OCI-LY1 (cell line): ENCODE results near the gene SNTG2.

Experiments
- H2AFZ ChIP-seq: fragments of 200-600 bp; sonication (generic), shearing (Covaris generic); 2 replicates; pipeline ENCODE4 v1.6.0; 2014; ENCODE audit warnings: antibody characterized with exemption, mild to moderate bottlenecking, low read length
- H3F3A ChIP-seq: fragments of 200-600 bp; sonication (generic), shearing (Covaris generic); 2 replicates; pipeline ENCODE4 v1.6.0; 2014; ENCODE audit warnings: mild to moderate bottlenecking, antibody characterized with exemption, low read length, moderate library complexity; ENCODE audit not compliant: insufficient read depth
- H3K27ac ChIP-seq: fragments of 200-600 bp; sonication (generic); 2 replicates; pipeline ENCODE4 v1.5.1; 2014; ENCODE audit warnings: low read length, mixed run types, mild to moderate bottlenecking, low read depth; ENCODE audit not compliant: poor library complexity, severe bottlenecking
- H3K27me3 ChIP-seq: fragments of 200-600 bp; sonication (generic); 2 replicates; pipeline ENCODE4 v1.6.0; 2014; ENCODE audit warnings: antibody characterized with exemption, mild to moderate bottlenecking, low read length, moderate library complexity; ENCODE audit not compliant: insufficient read depth
- H3K36me3 ChIP-seq: fragments of 200-600 bp; sonication (generic); 2 replicates; pipeline ENCODE4 v1.6.1; 2014; ENCODE audit warnings: mild to moderate bottlenecking, antibody characterized with exemption, low read length, moderate library complexity, mixed read lengths; ENCODE audit not compliant: insufficient read depth
- H3K4me1 ChIP-seq: fragments of 200-600 bp; sonication (generic); 2 replicates; pipeline ENCODE4 v1.5.1; 2014; ENCODE audit warnings: mild to moderate bottlenecking, low read length, moderate library complexity; ENCODE audit not compliant: insufficient read depth, severe bottlenecking
- H3K4me2 ChIP-seq: fragments of 200-600 bp; sonication (generic), shearing (Covaris generic); 2 replicates; pipeline ENCODE4 v1.6.1; 2014; ENCODE audit warnings: low read length
- H3K4me3 ChIP-seq: fragments of 200-600 bp; sonication (generic); 2 replicates; pipeline ENCODE4 v1.5.1; 2014; ENCODE audit warnings: low read length, low read depth, mild to moderate bottlenecking, mixed read lengths; ENCODE audit not compliant: poor library complexity, severe bottlenecking
- H3K79me2 ChIP-seq: fragments of 200-600 bp; shearing (Covaris generic); 2 replicates; pipeline ENCODE4 v1.6.1; 2016; ENCODE audit warnings: mixed run types, low read length, mixed read lengths; ENCODE audit not compliant: insufficient read depth
- H3K9ac ChIP-seq: fragments of 200-600 bp; sonication (generic), shearing (Covaris generic); 2 replicates; pipeline ENCODE4 v1.6.1; 2014; ENCODE audit warnings: mild to moderate bottlenecking, low read length, mixed read lengths
- H3K9me2 ChIP-seq: fragments of 200-600 bp; sonication (generic), shearing (Covaris generic); 2 replicates; pipeline ENCODE4 v1.6.1; 2014; ENCODE audit warnings: low read depth, mild to moderate bottlenecking, low read length, mixed read lengths
- H3K9me3 ChIP-seq: fragments of 200-600 bp; shearing (Covaris generic); 2 replicates; pipeline ENCODE4 v1.6.1; 2014; ENCODE audit warnings: low read length, mixed read lengths
- H4K20me1 ChIP-seq: fragments of 200-600 bp; sonication (generic), shearing (Covaris generic); 2 replicates; pipeline ENCODE4 v1.6.0; 2016; ENCODE audit warnings: mild to moderate bottlenecking, low read length; ENCODE audit not compliant: insufficient read depth
- CTCF ChIP-seq: fragments of 200-600 bp; sonication (generic), shearing (Covaris generic); IDR thresholded peaks from 2 replicates; pipeline ENCODE4 v1.5.1; 2017; ENCODE audit warnings: mild to moderate bottlenecking, antibody characterized with exemption, low read length, moderate library complexity, mixed read lengths
- EZH2 ChIP-seq: fragments of 200-600 bp; sonication (generic), shearing (Covaris generic); IDR thresholded peaks from 2 replicates; pipeline ENCODE4 v1.8.0; 2017; ENCODE audit warnings: borderline replicate concordance, mixed run types, mild to moderate bottlenecking, antibody characterized with exemption, low read length, moderate library complexity, mixed read lengths

SNTG2 gene

GRCh38 chr2:1173528-1173927, 222.9 kb downstream of the SNTG2 start:
- no peaks in the 10 kb centered on the region for H3K4me1 ChIP-seq
- TF ChIP-seq CTCF (no peak), EZH2 (no peak)
- H3K36me3 ChIP-seq, result no peaks in the 10 kb centered on the region
- H3K4me3 ChIP-seq, result no peak overlapping the region
- no peaks in the 10 kb centered on the region for H4K20me1 ChIP-seq
- H3K79me2 ChIP-seq, result no peaks in the 10 kb centered on the region
- H3K27me3 ChIP-seq, result no peaks in the 10 kb centered on the region; the same call in 1 of the 2 replicates
- H3K27ac ChIP-seq, result no peak overlapping the region
- H3F3A ChIP-seq, result no peaks in the 10 kb centered on the region
- H3K9me3 ChIP-seq, result no peaks in the 10 kb centered on the region
- no peak overlapping the region for H2AFZ ChIP-seq
- H3K9me2 ChIP-seq, result no peaks in the 10 kb centered on the region
- H3K4me2 ChIP-seq, result no peak overlapping the region
- H3K9ac ChIP-seq, result no peak overlapping the region

- Histone ChIP-seq H3K9ac (no peak overlapping the region), H3K36me3 (no peaks in the 10 kb centered on the region), H3K9me2 (no peaks in the 10 kb centered on the region), H3K79me2 (no peaks in the 10 kb centered on the region), H2AFZ (no peak overlapping the region), H3K4me3 (no peak overlapping the region), H4K20me1 (no peaks in the 10 kb centered on the region), H3K9me3 (no peaks in the 10 kb centered on the region), H3F3A (no peaks in the 10 kb centered on the region), H3K4me2 (no peak overlapping the region), H3K27me3 (no peaks in the 10 kb centered on the region), H3K4me1 (no peaks in the 10 kb centered on the region), H3K27ac (no peak overlapping the region)
- TF ChIP-seq CTCF, result no peak
- no peak for TF ChIP-seq EZH2
Measured at GRCh38 chr2:1181893-1182292, 231.2 kb downstream of the SNTG2 start.

- no peak for TF ChIP-seq CTCF
- Histone ChIP-seq H3K27ac (no peak overlapping the region), H3K9me2 (no peaks in the 10 kb centered on the region), H3K4me2 (no peak overlapping the region), H3K4me3 (no peak overlapping the region), H4K20me1 (no peaks in the 10 kb centered on the region), H3K4me1 (no peaks in the 10 kb centered on the region), H2AFZ (no peak overlapping the region), H3F3A (no peaks in the 10 kb centered on the region), H3K9ac (no peak overlapping the region), H3K36me3 (no peaks in the 10 kb centered on the region), H3K27me3 (no peaks in the 10 kb centered on the region), H3K79me2 (no peaks in the 10 kb centered on the region), H3K9me3 (no peaks in the 10 kb centered on the region)
Measured at GRCh38 chr2:1183300-1183699, 232.7 kb downstream of the SNTG2 start.
